ENCODE data around the gene TMEM243. TPM values are rescaled to one million over a fixed set of nuclear protein-coding genes. Genes with fewer than 3 reads are reported as not detected.

The TMEM243 gene
- polyA plus RNA-seq, 1 experiment: 50.2 TPM

DNA sequence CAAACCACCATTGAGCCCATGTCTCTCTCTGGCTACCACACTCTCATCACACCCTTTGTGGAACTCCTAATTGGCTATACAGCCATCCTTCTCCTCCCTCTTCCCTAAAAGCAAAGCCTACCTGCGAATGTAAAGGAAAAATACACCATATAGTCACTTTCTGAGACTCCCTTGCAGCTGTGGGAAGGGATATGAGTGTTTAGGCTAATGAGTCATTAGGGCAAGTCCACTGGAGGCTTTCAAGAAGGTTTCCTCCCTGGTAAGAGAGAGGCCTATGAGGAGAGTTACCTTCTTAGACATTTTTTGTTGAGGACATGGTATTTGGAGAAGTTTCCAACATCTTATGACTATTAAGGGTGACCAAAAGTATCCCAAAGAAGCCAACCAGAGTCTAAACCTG is 4.1 kb upstream of the TMEM243 start:
- Histone ChIP-seq H3K9me3 (ENCODE audit: control insufficient read depth, insufficient read depth, low read length) (peaks cover 3% of the 10 kb centered on the region; the same call in 1 of the 2 replicates), H3K27ac (ENCODE audit: low read depth, low read length) (no peak overlapping the region), H3K4me3 (ENCODE audit: low read depth, low read length) (no peak overlapping the region), H3K27me3 (ENCODE audit: control insufficient read depth, insufficient read depth, low read length) (peaks cover 9% of the 10 kb centered on the region)
- ChIA-PET POLR2A (no interaction called here), CTCF (interaction anchor here (2.5 kb wide), 1 partner anchor 13 kb away, joined by 13 read pairs; no protein-coding TSS in a partner anchor)
- TF ChIP-seq, protein P1, sequence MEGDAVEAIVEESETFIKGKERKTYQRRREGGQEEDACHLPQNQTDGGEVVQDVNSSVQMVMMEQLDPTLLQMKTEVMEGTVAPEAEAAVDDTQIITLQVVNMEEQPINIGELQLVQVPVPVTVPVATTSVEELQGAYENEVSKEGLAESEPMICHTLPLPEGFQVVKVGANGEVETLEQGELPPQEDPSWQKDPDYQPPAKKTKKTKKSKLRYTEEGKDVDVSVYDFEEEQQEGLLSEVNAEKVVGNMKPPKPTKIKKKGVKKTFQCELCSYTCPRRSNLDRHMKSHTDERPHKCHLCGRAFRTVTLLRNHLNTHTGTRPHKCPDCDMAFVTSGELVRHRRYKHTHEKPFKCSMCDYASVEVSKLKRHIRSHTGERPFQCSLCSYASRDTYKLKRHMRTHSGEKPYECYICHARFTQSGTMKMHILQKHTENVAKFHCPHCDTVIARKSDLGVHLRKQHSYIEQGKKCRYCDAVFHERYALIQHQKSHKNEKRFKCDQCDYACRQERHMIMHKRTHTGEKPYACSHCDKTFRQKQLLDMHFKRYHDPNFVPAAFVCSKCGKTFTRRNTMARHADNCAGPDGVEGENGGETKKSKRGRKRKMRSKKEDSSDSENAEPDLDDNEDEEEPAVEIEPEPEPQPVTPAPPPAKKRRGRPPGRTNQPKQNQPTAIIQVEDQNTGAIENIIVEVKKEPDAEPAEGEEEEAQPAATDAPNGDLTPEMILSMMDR (IDR thresholded peaks at IDR 0.05; ENCODE audit: low read depth, low read length): no peak
- DNase-seq (ENCODE audit: low read depth, low spot score): no peak

DNA sequence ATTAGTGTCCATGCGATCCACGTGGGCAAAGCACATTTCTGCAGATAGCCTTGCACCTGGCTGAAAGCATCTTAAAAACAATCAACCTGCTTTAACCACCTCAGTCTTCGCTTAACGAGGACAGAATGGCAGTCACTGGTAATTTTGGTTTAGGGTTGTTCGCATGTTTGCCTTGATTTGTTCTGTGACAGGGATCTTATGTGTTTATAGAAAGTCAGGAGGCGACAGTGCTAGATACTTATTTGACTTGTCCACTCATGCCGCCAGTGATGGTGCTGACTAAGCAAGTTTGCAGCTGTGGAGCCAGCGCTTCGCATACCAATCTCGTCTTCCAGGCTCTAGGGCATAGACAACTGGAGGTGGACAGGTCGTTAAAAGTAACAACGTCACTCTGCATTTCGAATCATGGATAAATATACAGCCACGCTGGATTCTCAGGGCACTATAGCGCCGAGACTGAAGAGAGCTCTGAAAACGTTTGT is 1.2 kb upstream of the TMEM243 start:
- ChIA-PET POLR2A (interaction anchor here (0.9 to 2.7 kb wide), 4 partner anchors 64 to 124 kb away, joined by 3 to 39 read pairs (median 5); partner anchors contain the start of gene DMTF1), CTCF (interaction anchor here (0.6 to 2.8 kb wide), 3 partner anchors 14 to 144 kb away, joined by 3 to 8 read pairs (median 4); no protein-coding TSS in a partner anchor)
- H3K4me3 ChIP-seq (ENCODE audit: low read depth, low read length): peak overlapping the region; percentile 91
- DNase-seq (ENCODE audit: low read depth, low spot score): no peak
- H3K9me3 ChIP-seq (ENCODE audit: control insufficient read depth, insufficient read depth, low read length): peaks cover 3% of the 10 kb centered on the region; the same call in 1 of the 2 replicates
- H3K27me3 ChIP-seq (ENCODE audit: control insufficient read depth, insufficient read depth, low read length): peaks cover 5% of the 10 kb centered on the region
- H3K27ac ChIP-seq (ENCODE audit: low read depth, low read length): no peak overlapping the region
- TF ChIP-seq, protein P1 (IDR thresholded peaks at IDR 0.05; ENCODE audit: low read depth, low read length): no peak

DNA sequence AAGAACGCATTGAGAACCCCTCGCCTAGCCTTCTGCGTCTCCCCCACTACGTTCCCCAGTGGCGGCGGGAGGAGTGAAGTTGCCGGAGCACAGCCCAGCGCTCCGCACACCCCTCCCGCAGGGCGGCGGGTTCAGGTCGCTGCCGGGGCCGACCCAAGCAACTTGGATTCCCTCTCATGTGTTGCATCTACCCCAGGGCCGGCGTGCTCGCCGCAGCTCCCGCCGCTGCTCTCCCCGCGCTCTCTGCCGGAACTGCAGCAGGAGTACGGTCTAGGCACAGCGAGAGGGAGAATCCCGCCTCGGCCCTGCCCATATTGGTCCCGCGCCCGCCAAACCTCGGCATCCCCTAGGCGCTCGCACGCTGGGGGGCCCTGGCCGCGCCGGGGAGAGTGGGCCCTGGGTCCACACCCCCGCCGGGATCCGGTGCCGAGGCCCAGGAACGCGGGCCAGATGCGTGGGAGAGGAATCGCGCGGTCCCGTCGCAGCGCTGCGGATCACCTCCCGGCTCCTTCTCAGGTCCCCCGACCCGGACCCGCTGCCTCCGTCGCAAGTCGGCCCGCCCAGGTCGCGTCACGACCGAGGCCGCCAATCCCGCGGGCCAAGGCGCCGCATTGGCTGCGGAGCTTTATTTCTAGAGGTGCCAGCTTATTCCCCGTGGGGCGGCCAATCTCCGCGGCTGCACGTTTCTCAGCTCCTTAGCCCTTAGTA is 648 bp upstream of the TMEM243 start:
- Histone ChIP-seq H3K4me3 (ENCODE audit: low read depth, low read length) (peak overlapping the region; percentile 91), H3K27ac (ENCODE audit: low read depth, low read length) (peak overlapping the region; percentile 75), H3K27me3 (ENCODE audit: control insufficient read depth, insufficient read depth, low read length) (peaks cover 5% of the 10 kb centered on the region), H3K9me3 (ENCODE audit: control insufficient read depth, insufficient read depth, low read length) (peaks cover 3% of the 10 kb centered on the region; the same call in 1 of the 2 replicates)
- no peak for DNase-seq (ENCODE audit: low read depth, low spot score)
- POLR2A ChIA-PET: interaction anchor here (0.9 to 2.7 kb wide), 6 partner anchors 24 to 125 kb away, joined by 3 to 39 read pairs (median 4); partner anchors contain the start of gene DMTF1
- TF ChIP-seq, protein P1 (IDR thresholded peaks at IDR 0.05; ENCODE audit: low read depth, low read length): no peak; the same call in 1 of the 2 replicates
- CTCF ChIA-PET: interaction anchor here (0.6 to 2.8 kb wide), 3 partner anchors 14 to 145 kb away, joined by 3 to 8 read pairs (median 4); no protein-coding TSS in a partner anchor

DNA sequence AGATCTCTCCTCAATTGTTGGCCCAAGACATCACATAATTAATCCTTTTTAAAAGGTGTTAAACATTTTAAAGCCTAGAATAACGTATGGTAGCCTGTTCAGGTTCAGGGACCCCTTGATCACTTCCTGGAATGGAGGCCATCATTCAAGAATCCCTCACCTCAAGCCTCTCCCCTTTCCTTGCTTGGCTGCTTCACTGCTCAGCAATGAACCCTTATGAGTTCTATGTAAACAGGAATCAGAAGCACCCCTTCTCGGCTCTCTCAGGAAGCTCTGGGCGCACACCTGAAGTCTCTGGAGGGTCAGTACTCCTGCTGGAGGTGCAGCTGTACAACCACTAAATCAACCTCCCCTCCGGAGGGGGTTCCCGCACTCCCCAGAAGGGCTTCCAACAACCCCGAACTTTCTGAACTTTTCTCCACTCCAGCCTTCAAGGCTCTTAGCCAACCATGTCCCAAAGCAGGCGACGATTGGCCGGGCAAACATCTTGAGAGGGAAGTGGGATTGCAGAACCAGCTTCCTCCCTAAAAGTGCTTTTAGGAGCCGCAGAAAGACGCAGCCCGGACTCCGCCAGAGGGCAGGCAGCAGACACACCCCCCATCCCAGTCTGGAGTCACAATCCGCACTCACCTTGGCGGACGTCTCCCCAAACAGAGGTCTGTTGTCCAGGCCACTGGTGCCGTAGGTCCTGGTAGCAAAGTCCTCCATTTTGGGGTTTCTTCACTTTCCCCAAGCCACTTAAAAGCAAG is 562 bp downstream of the TMEM243 start:
- CTCF ChIA-PET: interaction anchor here (0.8 to 1.5 kb wide), 2 partner anchors 18 to 64 kb away, joined by 4 read pairs; no protein-coding TSS in a partner anchor
- no peak for DNase-seq (ENCODE audit: low read depth, low spot score)
- POLR2A ChIA-PET: interaction anchor here (1.0 to 2.7 kb wide), 3 partner anchors 23 to 67 kb away, joined by 3 to 39 read pairs (median 5); partner anchors contain the start of gene DMTF1
- H3K4me3 ChIP-seq (ENCODE audit: low read depth, low read length): peak overlapping the region; percentile 91
- H3K27ac ChIP-seq (ENCODE audit: low read depth, low read length): peak overlapping the region; percentile 75
- H3K27me3 ChIP-seq (ENCODE audit: control insufficient read depth, insufficient read depth, low read length): peaks cover 5% of the 10 kb centered on the region
- peaks cover 3% of the 10 kb centered on the region; the same call in 1 of the 2 replicates for H3K9me3 ChIP-seq (ENCODE audit: control insufficient read depth, insufficient read depth, low read length)
- TF ChIP-seq, protein P1 (IDR thresholded peaks at IDR 0.05; ENCODE audit: low read depth, low read length): peak; percentile 23; the same call in 1 of the 2 replicates

Measured in AG04450 (cell line).